ENCODE measurements around the gene CCL19.

CCL19 gene

DNA sequence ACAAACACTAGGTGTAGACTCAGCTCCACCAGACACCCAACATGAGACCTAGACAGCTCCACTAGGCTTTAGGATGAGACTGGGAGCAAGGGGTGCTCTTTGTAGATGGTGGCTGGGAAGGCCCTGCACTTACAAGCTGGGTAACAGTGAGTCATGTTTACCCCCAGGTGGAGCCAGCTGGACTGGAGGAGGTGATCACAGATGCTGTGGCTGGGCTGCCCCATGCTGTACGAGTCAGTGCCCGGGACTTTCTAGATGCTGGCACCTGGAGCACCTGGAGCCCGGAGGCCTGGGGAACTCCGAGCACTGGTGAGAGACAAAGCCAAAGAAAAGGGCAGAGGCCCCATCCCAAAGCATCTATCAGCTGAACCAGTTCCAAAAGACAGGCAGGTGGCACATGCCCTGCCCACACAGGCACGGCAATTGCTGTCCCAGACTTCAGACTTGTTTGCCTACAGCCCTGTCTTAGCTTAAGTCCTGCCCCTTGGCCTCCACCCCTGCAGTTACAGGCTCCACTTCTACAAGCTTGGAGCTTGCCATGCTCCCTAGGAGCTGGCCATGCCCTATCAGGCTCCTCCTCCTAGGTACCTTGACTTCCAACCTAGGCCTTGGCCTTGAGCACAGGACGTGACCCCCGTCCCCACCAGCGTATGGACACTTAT is 31.4 kb downstream of the CCL19 start:
- no peak for DNase-seq

DNA sequence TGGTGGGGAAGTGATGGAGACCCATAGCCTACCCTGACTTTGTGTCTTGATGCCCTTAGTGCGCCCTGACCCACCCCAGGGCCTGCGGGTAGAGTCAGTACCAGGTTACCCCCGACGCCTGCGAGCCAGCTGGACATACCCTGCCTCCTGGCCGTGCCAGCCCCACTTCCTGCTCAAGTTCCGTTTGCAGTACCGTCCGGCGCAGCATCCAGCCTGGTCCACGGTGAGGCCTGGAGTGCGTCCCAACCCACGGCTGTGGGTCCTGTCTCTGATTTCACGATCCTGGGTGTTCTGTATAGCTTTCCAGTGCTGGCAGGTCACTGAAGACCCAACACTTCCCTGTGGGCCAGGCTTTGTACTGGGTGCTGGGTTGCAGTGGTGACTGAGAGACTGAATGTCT is 32.6 kb downstream of the CCL19 start:
- DNase-seq: no peak

DNA sequence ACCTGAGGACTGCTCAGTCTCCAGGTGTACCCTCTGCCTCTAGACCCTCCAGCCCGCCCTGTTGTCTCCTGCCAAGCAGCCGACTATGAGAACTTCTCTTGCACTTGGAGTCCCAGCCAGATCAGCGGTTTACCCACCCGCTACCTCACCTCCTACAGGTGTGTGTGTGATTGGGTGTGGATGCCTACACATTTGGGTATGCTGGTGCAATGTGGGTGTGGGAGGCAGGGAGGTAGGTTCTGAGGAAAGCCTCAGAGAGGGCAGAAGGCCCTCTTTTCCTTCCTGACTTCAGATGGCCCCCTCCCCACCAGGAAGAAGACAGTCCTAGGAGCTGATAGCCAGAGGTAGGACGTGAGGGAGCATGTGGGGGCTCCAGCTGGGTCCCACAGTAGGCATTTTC is 34.1 kb downstream of the CCL19 start:
- DNase-seq: no peak

DNA sequence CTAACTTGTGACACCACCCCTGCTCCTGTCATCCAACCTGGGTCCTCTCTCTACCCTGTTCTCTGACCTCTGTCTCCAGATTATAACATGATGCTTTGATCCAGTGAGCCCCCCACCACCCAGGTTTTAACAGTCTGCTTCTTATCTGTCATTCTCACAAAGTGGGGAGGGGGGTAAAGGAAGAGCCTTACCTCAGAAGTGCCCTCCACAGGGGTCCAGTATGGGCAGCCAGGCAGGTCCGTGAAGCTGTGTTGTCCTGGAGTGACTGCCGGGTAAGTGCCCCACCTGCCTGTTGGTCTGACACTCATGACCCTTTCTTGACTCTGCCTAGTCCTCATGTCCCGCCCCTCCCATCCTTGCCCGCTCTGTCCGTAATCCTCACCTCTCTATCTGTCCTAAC is 35.7 kb downstream of the CCL19 start:
- DNase-seq: no peak

GRCh38 chr9:34654323-34655051 is 36.6 kb downstream of the CCL19 start:
- no peak for DNase-seq

- no peak for DNase-seq
Measured at GRCh38 chr9:34653151-34654072, 37.7 kb downstream of the CCL19 start.

DNA sequence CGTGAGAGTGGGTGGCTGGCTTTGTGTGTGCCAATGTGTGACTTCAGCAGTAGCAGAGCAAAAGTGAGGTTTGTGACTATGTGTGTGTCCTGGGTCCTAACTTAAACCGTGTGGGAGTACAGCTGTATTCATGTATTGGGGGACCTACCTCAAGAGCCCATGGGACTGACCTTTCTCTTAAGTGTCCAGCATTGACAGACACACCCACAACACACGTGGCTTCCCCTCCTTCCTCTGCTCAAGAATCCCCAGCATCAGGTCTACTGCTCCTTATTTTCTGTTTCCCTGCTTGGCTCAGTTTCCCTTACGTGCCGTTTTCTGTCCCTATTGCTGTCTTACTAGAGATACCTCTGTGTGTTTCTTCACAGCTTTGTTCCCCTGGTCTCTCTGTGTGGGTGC is 38.5 kb downstream of the CCL19 start:
- no peak for DNase-seq

- peak; percentile 66 to 71 for DNase-seq
Measured at GRCh38 chr9:34651876-34652601, 39.0 kb downstream of the CCL19 start, which contains the start of gene IL11RA. IL11RA (plus strand) TSS chr9:34652185; CDS start chr9:34655218, 3,033 bp downstream.

- no peak for DNase-seq
Measured at GRCh38 chr9:34651321-34651720, 39.8 kb downstream of the CCL19 start.

- no peak for DNase-seq
Measured at GRCh38 chr9:34650816-34651215, 40.3 kb downstream of the CCL19 start.

- no peak for DNase-seq
Measured at GRCh38 chr9:34648673-34649072, 42.4 kb downstream of the CCL19 start.

GRCh38 chr9:34647651-34648050 is 43.4 kb downstream of the CCL19 start:
- peak in 1 of 2 donors; percentile 22 for DNase-seq

GRCh38 chr9:34647084-34647403 is 44.0 kb downstream of the CCL19 start:
- no peak for DNase-seq

DNA sequence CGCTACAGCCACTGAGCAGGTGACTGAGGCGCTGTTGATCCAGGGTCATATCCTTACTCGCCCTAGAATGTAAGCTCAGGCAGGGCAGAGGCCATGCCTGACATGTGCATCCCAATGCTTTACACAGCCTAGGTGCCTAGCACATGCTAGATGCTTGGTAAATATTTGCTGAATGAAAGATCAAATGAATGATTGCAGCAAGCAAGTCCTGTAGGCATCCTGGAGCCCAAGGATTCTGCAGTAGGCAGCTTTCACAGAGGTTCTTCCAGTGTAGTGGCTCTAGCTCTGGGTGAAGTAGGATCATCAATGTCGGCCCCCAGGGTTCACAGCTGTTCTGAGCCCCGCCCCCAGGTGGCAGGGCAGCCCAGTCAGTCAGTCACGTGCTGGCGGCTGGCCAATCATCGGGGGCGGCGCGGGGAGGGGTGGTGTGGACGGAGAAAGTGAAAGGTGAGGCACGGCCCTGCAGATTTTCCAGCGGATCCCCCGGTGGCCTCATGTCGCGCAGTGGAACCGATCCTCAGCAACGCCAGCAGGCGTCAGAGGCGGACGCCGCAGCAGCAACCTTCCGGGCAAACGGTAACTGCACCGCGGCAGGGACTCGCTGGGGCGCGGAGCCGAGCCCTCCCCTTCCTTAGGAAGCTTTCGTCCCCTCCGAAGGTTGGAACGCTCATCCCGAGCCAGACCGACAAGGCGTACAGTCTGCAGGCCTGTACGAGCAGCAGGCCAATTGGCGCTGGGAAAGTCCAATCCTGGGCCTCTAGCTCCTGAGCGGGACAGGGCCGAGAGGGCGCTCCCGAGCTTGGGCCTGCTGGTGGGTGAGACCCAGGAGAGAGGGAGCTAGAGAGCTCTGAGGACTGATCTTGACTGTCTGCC is 44.6 kb downstream of the CCL19 start, which contains the start of gene GALT:
GALT (plus strand) TSS at position 465 of the 873 bp plus-strand sequence; CDS start at position 495, 30 bp downstream.
- DNase-seq: peak; percentile 99

- DNase-seq: no peak
Measured at GRCh38 chr9:34644766-34645314, 46.2 kb downstream of the CCL19 start.

DNA sequence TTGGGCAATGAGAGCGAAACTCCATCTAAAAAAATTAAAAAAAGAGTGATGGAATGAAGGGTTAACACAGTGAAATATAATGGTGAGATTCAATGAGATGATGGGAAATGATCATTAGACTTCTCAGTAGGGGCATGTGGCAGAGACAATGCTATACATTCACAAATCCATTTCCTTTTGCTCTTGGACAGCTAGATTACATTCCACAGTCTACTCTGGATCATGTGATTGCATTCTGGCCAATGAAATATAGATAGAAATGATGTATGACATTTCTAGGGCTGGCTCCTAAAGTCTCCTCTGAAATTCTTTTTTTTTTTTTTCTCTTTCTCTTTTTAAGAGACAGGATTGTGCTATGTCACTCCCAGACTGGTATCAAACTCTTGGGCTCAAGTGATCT is 48.4 kb downstream of the CCL19 start:
- DNase-seq: no peak
